WTC11 (cell line): ENCODE measurements around the gene RND1.

ENCODE experiments used
- ATF3 ChIP-seq: sonication (generic); formaldehyde crosslinking; conservative IDR thresholded peaks from 2 replicates; pipeline ENCODE4 v1.8.1; 2022; ENCODE audit warnings: mild to moderate bottlenecking, missing genetic modification reagents
- CDX4 ChIP-seq: fragments of 250-450 bp; sonication (Bioruptor Pico); IDR thresholded peaks from 2 replicates; pipeline ENCODE4 v1.9.0; 2021; ENCODE audit warnings: moderate library complexity, mild to moderate bottlenecking, inconsistent platforms, borderline replicate concordance
- E2F1 ChIP-seq: sonication (generic); formaldehyde crosslinking; IDR thresholded peaks from 2 replicates; pipeline ENCODE4 v1.8.0; 2022; ENCODE audit warnings: mild to moderate bottlenecking, missing genetic modification reagents
- FOXK1 ChIP-seq: sonication (generic); formaldehyde crosslinking; IDR thresholded peaks from 2 replicates; pipeline ENCODE4 v1.8.0; 2022; ENCODE audit warnings: mild to moderate bottlenecking, moderate library complexity, missing genetic modification reagents
- KAT7 ChIP-seq: sonication (generic); formaldehyde crosslinking; IDR thresholded peaks from 2 replicates; pipeline ENCODE4 v1.8.1; 2023; ENCODE audit warnings: missing genetic modification reagents, mild to moderate bottlenecking, borderline replicate concordance

- TF ChIP-seq E2F1 (CRISPR knock-in tag) (no peak), ATF3 (CRISPR knock-in tag) (no peak), FOXK1 (CRISPR knock-in tag) (0 out of 2 replicates have a peak, but pooled peaks have one; percentile 21), CDX4 (CRISPR knock-in tag) (no peak), KAT7 (CRISPR knock-in tag) (no peak)
Observed at GRCh38 chr12:48890657-48891418, 25.2 kb upstream of the RND1 start.
